Heart left ventricle (tissue), 16 donors: ENCODE results near the gene CDH10. TPM values are rescaled to one million over a fixed set of nuclear protein-coding genes. Genes with fewer than 3 reads are reported as not detected.

Experiments
- ATAC-seq, 4 donors: fragments of 200-7000 bp; cut with Tn5 transposase; one replicate each; pipeline ENCODE4 v1.9.1; 2020 to 2022; ENCODE audit warnings: moderate library complexity in 4 of 4, mild to moderate bottlenecking in 3 of 4, moderate number of reproducible peaks in 1 of 4
- DNase-seq, 5 donors: peaks; one replicate each; pipeline ENCODE4 v3.0.0-alpha.2; 2020
- H3K27ac ChIP-seq, 12 donors: fragments of 200-600 bp; sonication (generic) in 4 of 12; one replicate each; pipeline versions ENCODE4 v1.5.0 to v1.8.0; 2016 to 2022; ENCODE audit warnings: mild to moderate bottlenecking in 2 of 12
- H3K27me3 ChIP-seq, 9 donors: fragments of 200-600 bp; sonication (generic) in 2 of 9; one replicate each; pipeline versions ENCODE4 v1.5.1 to v1.8.0; 2016 to 2022; ENCODE audit warnings: mild to moderate bottlenecking in 3 of 9
- H3K36me3 ChIP-seq, 9 donors: fragments of 200-600 bp; sonication (generic) in 2 of 9; one replicate each; pipeline versions ENCODE4 v1.5.0 to v1.8.0; 2018 to 2022; ENCODE audit warnings: mild to moderate bottlenecking in 2 of 9
- H3K4me1 ChIP-seq, 12 donors: fragments of 200-600 bp; sonication (generic) in 4 of 12; one replicate each; pipeline versions ENCODE4 v1.5.0 to v1.8.0; 2016 to 2022; ENCODE audit warnings: mild to moderate bottlenecking in 3 of 12
- H3K4me3 ChIP-seq, 12 donors: fragments of 200-600 bp; sonication (generic) in 4 of 12; one replicate each; pipeline versions ENCODE4 v1.5.0 to v1.8.0; 2017 to 2022; ENCODE audit warnings: mild to moderate bottlenecking in 9 of 12, moderate library complexity in 4 of 12
- H3K9me3 ChIP-seq, 12 donors: fragments of 200-600 bp; sonication (generic) in 4 of 12; one replicate each; pipeline versions ENCODE4 v1.5.0 to v1.8.0; 2016 to 2022; ENCODE audit warnings: mild to moderate bottlenecking in 1 of 12
- POLR2A ChIP-seq, 2 donors: fragments of 450-650 bp; IDR thresholded peaks; one replicate each; pipeline ENCODE4 v1.6.1; 2017; ENCODE audit warnings: antibody characterized with exemption in 2 of 2, mild to moderate bottlenecking in 2 of 2, moderate library complexity in 2 of 2
- WGBS, 4 donors: extraction: QIAGEN DNeasy Blood & Tissue Kit in 2 of 4; methylation state at CpG; one replicate each; pipeline versions ENCODE4 v1.1.5 to v1.1.7; 2013 to 2018; 5-methylcytosine and 5-hydroxymethylcytosine counted together
- intact Hi-C, 10 donors: fragments of 100-400 bp; cut with DNase I; formaldehyde crosslinking; loops; one replicate each; pipeline versions ENCODE4 v1.11.1 to v1.14.2; 2022
- long read RNA-seq, 3 donors: library from polyadenylated mRNA; unstranded; transcript quantifications; one replicate each; pipeline ENCODE4 v2.0.0, GENCODE V29; 2020 to 2021
- polyA plus RNA-seq, 2 donors: library from polyadenylated mRNA; stranded (reverse); fragments of 200-250 nt; gene quantifications; one replicate each; pipeline ENCODE4 v1.2.3, GENCODE V29; 2013
- total RNA-seq, 9 donors: library from RNA; depleted of rRNA in 2 of 9; stranded (reverse); fragments of >200 nt in 2 of 9; fragmentation: NEBNext Ultra II Directional in 3 of 9; extraction: Animal tissue kit (Norgen Biotek cat#: 25700) in 3 of 9; gene quantifications; one replicate each; pipeline versions ENCODE4 v1.1.0 to v1.2.4, GENCODE V29; 2016 to 2023
- TF ChIP-seq, protein P1 (sequence below), 12 donors: fragments of 200-600 bp; sonication (generic) in 4 of 12; IDR thresholded peaks; one replicate each; pipeline versions ENCODE4 v1.5.0 to v1.8.0; 2018 to 2022; ENCODE audit warnings: antibody characterized with exemption in 12 of 12, mild to moderate bottlenecking in 5 of 12
- donor health status: ischemic (EF 13 %, LVEDD 7.1; RV severe dilation, severe dysfunction).
- donor health status: healthy with polysubstance abuse.
- donor health status: DM: no; HTN: yes; CAD: no.
- donor health status: DM: no; HTN: no; CAD: no.
- donor health status: ischemic (EF 25% LVEDD 6.9; RV normal size, moderate dysfunction).
- donor health status: ischemic (EF 25% LVEDD 5.7; RV mildly dilated, moderate dysfunction).
- donor health status: healthy.
- donor health status: DM: yes; HTN: yes; CAD: no.
- donor health status: ischemic (EF 35%, LVEDD 5.7; RV mildly dilated, moderate dysfunction).
- donor health status: nonischemic (EF 11% LVEDD 7.7; RV severe dilation, severe dysfunction).
- donor health status: DM: yes; HTN: yes; CAD: no.
- donor health status: PGD.
- donor health status: ischemic (EF 29% LVEDD 5.4; RV normal size, mild dysfunction).
- donor health status: nonischemic (EF 23%, LVEDD 6.1; RV moderate dilation, normal function).

CDH10 gene
- under 1 TPM in 1 of 9 donors, not detected in 8; 0.25 TPM for total RNA-seq
- not detected for polyA plus RNA-seq
- long read RNA-seq, donor 1 = 0 reads
- long read RNA-seq, donor 2 = 0 reads
- long read RNA-seq, donor 3 = 0 reads

GRCh38 chr5:24644761-24645160 is at the start of gene CDH10:
Gene CDH10 (minus strand): TSS chr5:24644978. CDS start chr5:24593490, 51,488 bp downstream.
- ATAC-seq = no peak
- Histone ChIP-seq H3K4me3 (peak within 1 kb of the TSS in 2 of 12 donors; percentile 7 to 9), H3K9me3 (no peaks in the 10 kb centered on the region), H3K4me1 (peaks cover 0 to 7% (median 0%) of the 10 kb centered on the region in 12 donors), H3K27ac (no peak within 1 kb of the TSS), H3K27me3 (peaks cover 0 to 22% (median 0%) of the 10 kb centered on the region in 9 donors), H3K36me3 (no peaks in the 10 kb centered on the region)
- WGBS, 4 donors = 1% methylated on average over 14 of the region's 14 CpGs
- intact Hi-C loops = loop anchor here in 6 of 10 donors (5.0 to 10.0 kb wide), 3 partner anchors 197 to 410 kb away; no protein-coding TSS in a partner anchor
- TF ChIP-seq POLR2A (IDR thresholded peaks at IDR 0.05) = no peak
- TF ChIP-seq, protein P1, sequence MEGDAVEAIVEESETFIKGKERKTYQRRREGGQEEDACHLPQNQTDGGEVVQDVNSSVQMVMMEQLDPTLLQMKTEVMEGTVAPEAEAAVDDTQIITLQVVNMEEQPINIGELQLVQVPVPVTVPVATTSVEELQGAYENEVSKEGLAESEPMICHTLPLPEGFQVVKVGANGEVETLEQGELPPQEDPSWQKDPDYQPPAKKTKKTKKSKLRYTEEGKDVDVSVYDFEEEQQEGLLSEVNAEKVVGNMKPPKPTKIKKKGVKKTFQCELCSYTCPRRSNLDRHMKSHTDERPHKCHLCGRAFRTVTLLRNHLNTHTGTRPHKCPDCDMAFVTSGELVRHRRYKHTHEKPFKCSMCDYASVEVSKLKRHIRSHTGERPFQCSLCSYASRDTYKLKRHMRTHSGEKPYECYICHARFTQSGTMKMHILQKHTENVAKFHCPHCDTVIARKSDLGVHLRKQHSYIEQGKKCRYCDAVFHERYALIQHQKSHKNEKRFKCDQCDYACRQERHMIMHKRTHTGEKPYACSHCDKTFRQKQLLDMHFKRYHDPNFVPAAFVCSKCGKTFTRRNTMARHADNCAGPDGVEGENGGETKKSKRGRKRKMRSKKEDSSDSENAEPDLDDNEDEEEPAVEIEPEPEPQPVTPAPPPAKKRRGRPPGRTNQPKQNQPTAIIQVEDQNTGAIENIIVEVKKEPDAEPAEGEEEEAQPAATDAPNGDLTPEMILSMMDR (IDR thresholded peaks at IDR 0.05) = no peak
- peak in 1 of 5 donors; percentile 19 for DNase-seq

DNA sequence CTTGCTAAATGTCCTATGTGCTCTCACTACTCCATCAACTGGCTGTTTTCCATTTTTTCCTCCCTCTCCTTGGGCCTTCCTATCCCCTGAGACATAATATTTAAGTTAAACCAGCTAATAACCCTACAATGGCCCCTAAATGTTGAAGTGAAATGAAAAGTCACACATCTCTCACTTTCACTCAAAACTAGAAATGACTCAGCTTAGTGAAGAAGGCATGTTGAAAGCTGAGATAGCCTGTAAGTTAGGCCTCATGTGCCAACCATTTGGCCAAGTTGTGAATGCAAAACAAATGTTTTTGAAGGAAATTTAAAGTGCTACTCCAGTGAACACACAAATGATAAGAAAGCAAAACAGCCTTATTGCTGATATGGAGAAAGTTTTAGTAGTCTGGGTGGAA is 48.8 kb upstream of the CDH10 start:
- DNase-seq (no peak), ATAC-seq (no peak)
- H3K4me3 ChIP-seq = no peak overlapping the region

GRCh38 chr5:24691074-24691473 is 46.3 kb upstream of the CDH10 start:
- no peak overlapping the region for H3K27ac ChIP-seq
- intact Hi-C loops = no loop called here
- ATAC-seq (no peak), DNase-seq (no peak)
- H3K9me3 ChIP-seq = peaks cover 0 to 24% (median 6%) of the 10 kb centered on the region in 12 donors
- H3K4me1 ChIP-seq = no peaks in the 10 kb centered on the region
- H3K27me3 ChIP-seq = no peaks in the 10 kb centered on the region
- no peaks in the 10 kb centered on the region for H3K36me3 ChIP-seq
- WGBS, 4 donors = 88 to 93% (median 93%) methylated on average over 4 of the region's 4 CpGs
- no peak for TF ChIP-seq POLR2A (IDR thresholded peaks at IDR 0.05)
- TF ChIP-seq, protein P1 (IDR thresholded peaks at IDR 0.05) = no peak
- no peak overlapping the region for H3K4me3 ChIP-seq

More for the DNA sequence above, 48.8 kb upstream of the CDH10 start:
- Histone ChIP-seq H3K27ac (no peak overlapping the region), H3K36me3 (no peaks in the 10 kb centered on the region), H3K9me3 (peaks cover 0 to 21% (median 3%) of the 10 kb centered on the region in 12 donors), H3K27me3 (no peaks in the 10 kb centered on the region), H3K4me1 (no peaks in the 10 kb centered on the region)
- TF ChIP-seq POLR2A (IDR thresholded peaks at IDR 0.05) = no peak
- TF ChIP-seq, protein P1 (IDR thresholded peaks at IDR 0.05) = no peak
- intact Hi-C loops = no loop called here

GRCh38 chr5:24681106-24681505 is 36.3 kb upstream of the CDH10 start:
- no peak overlapping the region for H3K27ac ChIP-seq
- H3K9me3 ChIP-seq = peaks cover 0 to 30% (median 3%) of the 10 kb centered on the region in 12 donors
- H3K4me1 ChIP-seq = no peaks in the 10 kb centered on the region
- TF ChIP-seq, protein P1 (IDR thresholded peaks at IDR 0.05) = no peak
- no peak for TF ChIP-seq POLR2A (IDR thresholded peaks at IDR 0.05)
- no peaks in the 10 kb centered on the region for H3K36me3 ChIP-seq
- H3K4me3 ChIP-seq = no peak overlapping the region
- H3K27me3 ChIP-seq = no peaks in the 10 kb centered on the region
- no peak for ATAC-seq
- WGBS, 4 donors = 56 to 64% (median 57%) methylated on average over 1 of the region's 1 CpG
- intact Hi-C loops = no loop called here
- DNase-seq = no peak
